ENCODE data around the gene CXCL17. TPM values are rescaled to one million over a fixed set of nuclear protein-coding genes. Genes with fewer than 3 reads are reported as not detected.

The CXCL17 gene
- total RNA-seq, 4 donors from 2014 or later: not detected

DNA sequence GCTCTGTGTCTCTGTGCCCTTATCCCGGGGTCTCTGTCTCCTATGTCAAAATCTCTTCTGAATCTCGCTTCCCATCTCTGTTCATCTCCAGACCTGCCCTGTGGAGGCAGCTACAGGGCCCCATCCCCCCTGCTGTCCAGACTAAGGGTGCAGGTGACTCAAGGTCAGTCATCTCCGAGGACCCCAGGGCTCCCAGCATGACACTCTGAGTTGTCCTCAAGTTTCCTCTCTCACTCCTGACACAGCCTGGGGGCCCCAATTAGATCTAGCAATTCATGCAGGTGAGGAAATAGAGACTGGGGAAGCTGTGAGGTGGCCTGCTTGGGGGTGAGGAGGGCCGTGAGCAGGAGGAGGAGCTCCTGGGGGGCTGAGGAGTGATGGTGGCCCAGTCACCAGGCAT, 50.6 kb downstream of the CXCL17 start:
- TF ChIP-seq, protein P1, sequence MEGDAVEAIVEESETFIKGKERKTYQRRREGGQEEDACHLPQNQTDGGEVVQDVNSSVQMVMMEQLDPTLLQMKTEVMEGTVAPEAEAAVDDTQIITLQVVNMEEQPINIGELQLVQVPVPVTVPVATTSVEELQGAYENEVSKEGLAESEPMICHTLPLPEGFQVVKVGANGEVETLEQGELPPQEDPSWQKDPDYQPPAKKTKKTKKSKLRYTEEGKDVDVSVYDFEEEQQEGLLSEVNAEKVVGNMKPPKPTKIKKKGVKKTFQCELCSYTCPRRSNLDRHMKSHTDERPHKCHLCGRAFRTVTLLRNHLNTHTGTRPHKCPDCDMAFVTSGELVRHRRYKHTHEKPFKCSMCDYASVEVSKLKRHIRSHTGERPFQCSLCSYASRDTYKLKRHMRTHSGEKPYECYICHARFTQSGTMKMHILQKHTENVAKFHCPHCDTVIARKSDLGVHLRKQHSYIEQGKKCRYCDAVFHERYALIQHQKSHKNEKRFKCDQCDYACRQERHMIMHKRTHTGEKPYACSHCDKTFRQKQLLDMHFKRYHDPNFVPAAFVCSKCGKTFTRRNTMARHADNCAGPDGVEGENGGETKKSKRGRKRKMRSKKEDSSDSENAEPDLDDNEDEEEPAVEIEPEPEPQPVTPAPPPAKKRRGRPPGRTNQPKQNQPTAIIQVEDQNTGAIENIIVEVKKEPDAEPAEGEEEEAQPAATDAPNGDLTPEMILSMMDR (IDR thresholded peaks at IDR 0.05; ENCODE audit: low read depth): no peak

DNA sequence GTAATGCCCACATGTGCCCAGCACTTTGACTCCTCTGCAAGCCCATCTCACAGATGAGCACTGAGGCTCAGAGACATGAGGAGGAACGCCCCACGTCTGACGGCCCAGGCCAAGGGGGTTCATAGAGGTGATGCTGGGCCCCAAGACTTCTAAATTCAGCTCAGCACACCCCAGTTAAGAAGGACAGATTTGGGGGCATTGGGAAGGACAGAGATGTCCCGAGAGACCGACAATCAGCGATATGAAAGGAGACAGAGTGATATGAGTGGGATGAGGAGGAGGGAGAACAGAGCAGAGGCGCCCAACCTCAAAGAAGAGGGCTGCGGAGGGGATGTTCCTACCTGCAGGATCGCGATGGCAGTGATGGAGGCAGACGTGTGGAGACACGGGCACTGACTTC, 52.8 kb downstream of the CXCL17 start, which contains the start of gene CNFN:
CNFN (minus strand) TSS at position 399 of the 400 bp plus-strand sequence. CDS start 1,260 bp downstream, outside the sequence.
- TF ChIP-seq, protein P1 (IDR thresholded peaks at IDR 0.05; ENCODE audit: low read depth): no peak

DNA sequence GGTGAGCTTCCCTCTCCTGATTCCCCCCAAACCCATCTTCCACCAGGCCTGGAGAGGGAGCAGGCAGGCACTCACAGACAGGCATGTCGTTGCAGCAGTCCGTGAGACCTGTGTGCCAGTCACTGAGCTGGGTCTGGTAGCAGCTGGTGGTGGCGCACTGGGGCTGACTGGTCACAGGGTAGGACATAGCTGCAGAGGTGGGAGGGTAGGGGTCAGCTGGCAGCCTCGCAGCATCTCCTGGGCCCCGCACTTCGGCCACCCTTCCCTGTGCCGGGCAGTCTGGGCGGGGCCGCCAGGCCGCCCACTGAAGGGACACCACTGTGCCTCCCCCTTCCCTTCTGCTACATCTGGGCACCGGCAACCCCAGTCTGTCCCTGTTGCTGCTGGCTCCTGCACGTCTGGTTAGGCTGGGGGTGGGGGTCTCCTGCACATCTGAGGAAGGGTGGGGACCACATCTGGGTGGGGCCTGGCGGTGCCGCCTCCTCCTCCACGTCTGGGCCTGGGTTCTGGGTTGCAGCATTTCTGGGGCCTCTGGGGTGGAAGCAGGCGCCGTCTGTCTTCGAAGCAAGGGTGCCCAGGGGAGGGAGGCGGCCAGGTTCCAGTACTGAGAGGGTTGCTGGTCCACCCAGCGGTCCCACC, 53.8 kb downstream of the CXCL17 start:
- TF ChIP-seq, protein P1 (IDR thresholded peaks at IDR 0.05; ENCODE audit: low read depth): no peak

DNA sequence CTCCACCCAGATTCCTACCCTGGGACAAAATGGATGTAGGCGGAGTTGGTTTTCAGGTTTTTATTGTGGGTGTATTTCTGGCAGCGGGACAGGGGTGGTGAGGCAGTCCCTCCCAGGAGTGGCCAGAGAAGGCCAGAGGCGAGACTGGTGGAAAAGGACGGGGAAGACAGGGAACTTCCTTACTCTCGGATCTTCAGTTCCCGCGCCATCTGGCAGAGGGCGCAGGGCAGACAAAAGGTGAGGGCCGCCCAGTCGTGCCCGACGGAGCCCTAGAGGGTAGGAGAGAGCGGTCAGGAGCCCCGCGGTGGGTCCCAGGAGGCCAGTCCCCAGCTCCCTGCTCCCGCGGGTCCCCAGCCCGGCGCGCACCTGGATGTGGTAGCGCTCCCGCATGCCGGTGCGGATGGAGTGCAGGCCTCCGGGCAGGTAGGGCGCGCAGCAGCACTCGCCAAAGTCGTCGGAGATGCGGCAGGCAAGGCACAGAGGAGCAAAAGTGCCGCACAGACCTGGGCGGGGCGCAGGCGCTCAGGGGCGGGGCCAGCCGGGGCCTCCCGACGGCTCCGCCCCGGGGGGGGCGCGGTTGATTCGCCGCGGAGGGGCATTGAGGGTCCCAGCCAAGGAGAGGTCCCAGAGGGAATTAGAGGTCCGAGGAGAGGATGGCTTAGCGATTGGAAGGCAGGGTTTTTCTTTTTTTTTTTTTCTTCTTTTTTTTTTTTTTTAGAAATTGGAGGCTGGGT, 55.6 kb downstream of the CXCL17 start:
- TF ChIP-seq, protein P1 (IDR thresholded peaks at IDR 0.05; ENCODE audit: low read depth): no peak

DNA sequence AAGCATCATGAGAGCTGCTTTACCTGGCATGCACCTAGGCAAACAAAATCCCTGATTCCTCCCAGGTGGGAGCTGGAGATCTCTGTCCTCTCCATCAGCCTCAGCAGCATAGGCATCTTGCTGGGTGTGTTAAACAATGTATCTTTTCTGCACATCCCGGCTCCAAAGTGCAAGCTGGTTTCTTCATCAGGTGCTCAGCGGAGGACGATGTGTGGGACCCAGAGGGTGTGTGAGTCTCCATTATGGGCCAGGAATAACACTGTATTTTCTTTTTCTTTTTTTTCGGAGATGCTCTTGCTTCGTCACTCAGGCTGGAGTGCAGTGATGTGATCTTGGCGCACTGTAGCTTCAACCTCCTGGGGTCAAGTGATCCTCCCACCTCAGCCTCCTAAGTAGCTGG, 62.6 kb downstream of the CXCL17 start:
- TF ChIP-seq, protein P1 (IDR thresholded peaks at IDR 0.05; ENCODE audit: low read depth): no peak

Small RNA genes within 50 kb of the gene (small RNA-seq; reads per million reads assigned to genes)
- gene RNU4-60P: not detected

Other genes starting within 250 kb of the CXCL17 start
- 10 to 100 TPM; 17.1 to 34.5 (median 27.0) TPM for gene DEDD2, start 225.3 kb downstream of the CXCL17 start, total RNA-seq
- gene ZNF526, start 222.6 kb downstream of the CXCL17 start, total RNA-seq: 1 to 10 TPM; 3.9 to 9.8 (median 5.8) TPM
- gene GSK3A, start 200.3 kb downstream of the CXCL17 start, total RNA-seq: 10 to 100 TPM; 16.0 to 22.0 (median 17.1) TPM
- 10 to 100 TPM in 3 of 4 donors, 1 to 10 TPM in 1; 9.9 to 19.4 (median 14.0) TPM for gene ERF, start 187.8 kb downstream of the CXCL17 start, total RNA-seq
- gene CIC, start 173.7 kb downstream of the CXCL17 start, total RNA-seq: 10 to 100 TPM; 12.4 to 49.9 (median 14.9) TPM
- gene PRR19, start 140.8 kb downstream of the CXCL17 start, total RNA-seq: under 1 TPM in 1 of 4 donors, not detected in 3; 0.75 TPM
- gene PAFAH1B3, start 140.3 kb downstream of the CXCL17 start, total RNA-seq: 1 to 10 TPM; 2.1 to 9.3 (median 4.7) TPM
- gene TMEM145, start 129.6 kb downstream of the CXCL17 start, total RNA-seq: not detected
- 10 to 100 TPM; 11.9 to 58.8 (median 17.0) TPM for gene MEGF8, start 117.3 kb downstream of the CXCL17 start, total RNA-seq
- gene CNFN, start 52.6 kb downstream of the CXCL17 start, total RNA-seq: 1 to 10 TPM in 2 of 4 donors, not detected in 2; 3.4 to 7.3 TPM
- 1,000 to 10,000 TPM; 1,365 to 4,468 (median 1,601) TPM for gene LIPE, start 15.6 kb downstream of the CXCL17 start, total RNA-seq
- 1 to 10 TPM in 2 of 4 donors, under 1 TPM in 2; 0.22 to 6.0 (median 2.1) TPM for gene CEACAM1, start 85.5 kb upstream of the CXCL17 start, total RNA-seq
- gene CEACAM8, start 152.0 kb upstream of the CXCL17 start, total RNA-seq: under 1 TPM in 1 of 4 donors, not detected in 3; 0.98 TPM